Lung (tissue), 12 donors: Measurements from ENCODE around the gene ZNF678. TPM values are rescaled to one million over a fixed set of nuclear protein-coding genes. Genes with fewer than 3 reads are reported as not detected.
"Not testable (repeated sequence)": the region's sequence is repeated elsewhere in the genome, so short reads cannot be mapped to it uniquely, and the experiment has no call there.

Source experiments
- ATAC-seq: fragments of 200-7000 bp; cut with Tn5 transposase; one replicate; pipeline ENCODE4 v1.9.1; 2020; ENCODE audit warnings: moderate number of reproducible peaks; ENCODE audit not compliant: insufficient read depth, low FRiP score
- DNase-seq, 3 donors: peaks; one replicate each; pipeline ENCODE4 v3.0.0-alpha.2; 2013 to 2017
- H3K27ac ChIP-seq, 2 donors: one replicate each; pipeline ENCODE4 v1.5.1; 2013; ENCODE audit warnings: mild to moderate bottlenecking in 2 of 2, moderate library complexity in 2 of 2, control low read depth in 1 of 2, inconsistent platforms in 1 of 2, low read depth in 1 of 2, low read length in 1 of 2
- H3K27me3 ChIP-seq, 3 donors: one replicate each; pipeline ENCODE4 v1.5.1; 2013; ENCODE audit warnings: low read length in 2 of 3; ENCODE audit not compliant: control insufficient read depth in 3 of 3, insufficient read depth in 3 of 3
- H3K36me3 ChIP-seq, 4 donors: one replicate each; pipeline ENCODE4 v1.5.1; 2013; ENCODE audit warnings: low read length in 4 of 4, mild to moderate bottlenecking in 1 of 4, moderate library complexity in 1 of 4; ENCODE audit not compliant: control insufficient read depth in 4 of 4, insufficient read depth in 4 of 4
- H3K4me1 ChIP-seq, 5 donors: one replicate each; pipeline ENCODE4 v1.5.1; 2013; ENCODE audit warnings: low read length in 5 of 5, mild to moderate bottlenecking in 2 of 5, moderate library complexity in 1 of 5; ENCODE audit not compliant: control insufficient read depth in 5 of 5, insufficient read depth in 5 of 5
- H3K4me3 ChIP-seq: one replicate; pipeline ENCODE4 v1.5.1; 2013; ENCODE audit warnings: mild to moderate bottlenecking, control low read depth, moderate library complexity
- H3K9ac ChIP-seq, 2 donors: one replicate each; pipeline ENCODE4 v1.5.1; 2013; ENCODE audit warnings: low read length in 2 of 2, control low read depth in 1 of 2; ENCODE audit not compliant: insufficient read depth in 1 of 2
- H3K9me3 ChIP-seq, 4 donors: one replicate each; pipeline ENCODE4 v1.5.1; 2013; ENCODE audit warnings: low read length in 3 of 4, mild to moderate bottlenecking in 1 of 4, moderate library complexity in 1 of 4; ENCODE audit not compliant: control insufficient read depth in 4 of 4, insufficient read depth in 3 of 4
- WGBS, 2 donors: extraction: QIAGEN DNeasy Blood & Tissue Kit; methylation state at CpG; one replicate each; pipeline ENCODE4 v1.1.7; 2013; 5-methylcytosine and 5-hydroxymethylcytosine counted together
- polyA plus RNA-seq, 2 donors: library from polyadenylated mRNA; stranded (reverse); fragments of 200-250 nt; gene quantifications; one replicate each; pipeline ENCODE4 v1.2.1, GENCODE V29; 2013
- total RNA-seq, 2 donors: library from RNA; depleted of rRNA in 1 of 2; stranded (reverse); fragments of >200 nt in 1 of 2; gene quantifications; one replicate each; pipeline ENCODE4 v1.2.1, GENCODE V29; 2014 to 2021
- TF ChIP-seq, protein P1 (sequence below): IDR thresholded peaks from 2 replicates; pipeline ENCODE4 v1.5.1; 2012; ENCODE audit warnings: mild to moderate bottlenecking; ENCODE audit errors: control extremely low read depth, extremely low read depth
- donor health status: control.
- donor health status: control.
- donor health status: Bipolar disorder and iron deficiency.
- donor health status: healthy.
- donor health status: DM: yes; HTN: yes; CAD: no.

The ZNF678 gene
- total and polyA plus RNA-seq, 4 donors = 1.8 to 50.7 (median 4.7) TPM

DNA sequence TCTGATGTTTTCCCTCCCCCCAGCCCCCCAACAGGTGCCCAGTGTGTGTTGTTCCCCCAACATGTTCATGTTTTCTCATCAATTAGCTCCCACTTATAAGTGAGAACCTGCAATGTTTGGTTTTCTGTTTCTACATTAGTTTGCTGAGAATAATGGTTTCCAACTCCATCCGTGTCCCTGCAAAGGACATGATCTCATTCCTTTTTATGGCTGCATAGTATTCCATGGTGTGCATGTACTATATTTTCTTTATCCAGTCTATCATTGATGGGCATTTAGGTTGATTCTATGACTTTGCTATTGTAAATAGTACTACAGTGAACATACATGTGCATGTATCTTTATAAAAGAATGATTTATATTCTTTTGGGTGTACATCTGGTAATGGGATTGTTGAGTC lies 24.6 kb downstream of the ZNF678 start:
- H3K9ac ChIP-seq = no peak overlapping the region
- TF ChIP-seq, protein P1, sequence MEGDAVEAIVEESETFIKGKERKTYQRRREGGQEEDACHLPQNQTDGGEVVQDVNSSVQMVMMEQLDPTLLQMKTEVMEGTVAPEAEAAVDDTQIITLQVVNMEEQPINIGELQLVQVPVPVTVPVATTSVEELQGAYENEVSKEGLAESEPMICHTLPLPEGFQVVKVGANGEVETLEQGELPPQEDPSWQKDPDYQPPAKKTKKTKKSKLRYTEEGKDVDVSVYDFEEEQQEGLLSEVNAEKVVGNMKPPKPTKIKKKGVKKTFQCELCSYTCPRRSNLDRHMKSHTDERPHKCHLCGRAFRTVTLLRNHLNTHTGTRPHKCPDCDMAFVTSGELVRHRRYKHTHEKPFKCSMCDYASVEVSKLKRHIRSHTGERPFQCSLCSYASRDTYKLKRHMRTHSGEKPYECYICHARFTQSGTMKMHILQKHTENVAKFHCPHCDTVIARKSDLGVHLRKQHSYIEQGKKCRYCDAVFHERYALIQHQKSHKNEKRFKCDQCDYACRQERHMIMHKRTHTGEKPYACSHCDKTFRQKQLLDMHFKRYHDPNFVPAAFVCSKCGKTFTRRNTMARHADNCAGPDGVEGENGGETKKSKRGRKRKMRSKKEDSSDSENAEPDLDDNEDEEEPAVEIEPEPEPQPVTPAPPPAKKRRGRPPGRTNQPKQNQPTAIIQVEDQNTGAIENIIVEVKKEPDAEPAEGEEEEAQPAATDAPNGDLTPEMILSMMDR = no peak
- WGBS, 2 donors = 95 to 97% methylated on average over 1 of the region's 1 CpG
- DNase-seq (no peak), ATAC-seq (no peak)
- H3K4me3 ChIP-seq = no peak overlapping the region
- peaks cover 0 to 26% (median 5%) of the 10 kb centered on the region in 4 donors for H3K36me3 ChIP-seq
- H3K27me3 ChIP-seq = no peaks in the 10 kb centered on the region
- H3K4me1 ChIP-seq = no peaks in the 10 kb centered on the region
- H3K9me3 ChIP-seq = peaks cover 0 to 23% (median 11%) of the 10 kb centered on the region in 4 donors
- no peak overlapping the region for H3K27ac ChIP-seq

DNA sequence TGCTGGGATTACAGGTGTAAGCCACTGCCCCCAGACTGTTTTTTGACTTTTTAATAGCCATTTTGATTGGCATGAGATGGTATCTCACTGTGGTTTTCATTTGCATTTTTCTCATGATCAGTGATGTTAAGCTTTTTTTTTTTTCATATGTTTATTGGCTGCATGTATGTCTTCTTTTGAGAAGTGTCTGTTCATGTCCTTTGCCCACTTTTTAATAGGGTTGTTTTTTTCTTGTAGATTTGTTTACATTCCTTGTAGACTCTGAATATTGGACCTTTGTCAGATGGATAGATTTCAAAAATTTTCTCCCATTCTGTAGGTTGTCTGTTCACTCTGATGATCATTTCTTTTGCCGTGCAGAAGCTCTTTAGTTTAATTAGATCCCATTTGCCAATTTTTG lies 25.4 kb downstream of the ZNF678 start:
- H3K9me3 ChIP-seq = peaks cover 0 to 23% (median 12%) of the 10 kb centered on the region in 4 donors
- whole genome bisulfite sequencing, 2 donors = 89 to 97% methylated on average over 1 of the region's 1 CpG

DNA sequence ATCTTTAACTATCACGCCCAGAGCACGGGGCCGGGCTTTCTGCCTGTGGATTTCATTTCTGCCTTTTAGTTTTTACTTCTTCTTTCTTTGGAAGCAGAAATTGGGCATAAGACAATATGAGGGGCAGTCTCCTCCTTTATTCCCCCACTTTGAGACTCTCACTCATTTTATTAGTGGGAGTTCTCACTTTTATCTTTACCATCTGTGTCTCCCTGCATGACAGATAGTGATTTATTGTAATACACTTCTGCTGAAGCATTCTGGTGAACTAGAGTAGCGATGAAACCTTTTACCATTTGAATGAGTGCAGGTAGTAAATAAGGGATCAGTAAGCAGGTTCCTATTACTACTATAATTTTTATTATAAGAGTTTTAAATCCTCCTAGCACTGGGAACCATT lies 26.4 kb downstream of the ZNF678 start:
- Histone ChIP-seq H3K9me3 (peaks cover 0 to 23% (median 11%) of the 10 kb centered on the region in 4 donors), H3K36me3 (peaks cover 0 to 22% (median 5%) of the 10 kb centered on the region in 4 donors)
- H3K27ac ChIP-seq, H3K9ac ChIP-seq, H3K27me3 ChIP-seq, ATAC-seq, DNase-seq, H3K4me1 ChIP-seq, H3K4me3 ChIP-seq: not testable (repeated sequence)
- 97 to 98% methylated on average over 4 of the region's 4 CpGs for WGBS, 2 donors

More for the DNA sequence above, 25.4 kb downstream of the ZNF678 start:
- H3K4me1 ChIP-seq, DNase-seq, ATAC-seq, H3K27me3 ChIP-seq, H3K4me3 ChIP-seq, H3K9ac ChIP-seq, H3K27ac ChIP-seq: not testable (repeated sequence)
- H3K36me3 ChIP-seq = peaks cover 0 to 26% (median 6%) of the 10 kb centered on the region in 4 donors

DNA sequence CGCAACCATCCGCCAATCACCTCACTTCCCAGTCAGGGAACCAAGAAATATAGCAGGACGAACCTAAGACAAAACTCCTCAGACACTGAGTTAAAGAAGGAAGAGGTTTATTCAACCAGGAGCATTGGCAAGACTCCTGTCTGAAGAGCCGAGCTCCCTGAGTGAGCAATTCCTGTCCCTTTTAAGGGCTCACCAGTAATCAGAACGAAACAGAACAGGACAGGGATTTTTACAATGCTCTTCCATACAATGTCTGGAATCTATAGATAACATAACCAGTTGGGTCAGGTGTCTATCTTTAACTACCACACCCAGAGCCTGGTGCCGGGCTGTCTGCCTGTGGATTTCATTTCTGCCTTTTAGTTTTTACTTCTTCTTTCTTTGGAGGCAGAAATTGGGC lies 32.9 kb downstream of the ZNF678 start:
- H3K4me1 ChIP-seq, H3K27me3 ChIP-seq, DNase-seq, ATAC-seq, H3K27ac ChIP-seq, H3K4me3 ChIP-seq, H3K9ac ChIP-seq: not testable (repeated sequence)
- Histone ChIP-seq H3K36me3 (peaks cover 0 to 20% (median 1%) of the 10 kb centered on the region in 4 donors), H3K9me3 (peaks cover 0 to 19% (median 11%) of the 10 kb centered on the region in 4 donors)
- WGBS, 2 donors = 90 to 98% methylated on average over 6 of the region's 6 CpGs

DNA sequence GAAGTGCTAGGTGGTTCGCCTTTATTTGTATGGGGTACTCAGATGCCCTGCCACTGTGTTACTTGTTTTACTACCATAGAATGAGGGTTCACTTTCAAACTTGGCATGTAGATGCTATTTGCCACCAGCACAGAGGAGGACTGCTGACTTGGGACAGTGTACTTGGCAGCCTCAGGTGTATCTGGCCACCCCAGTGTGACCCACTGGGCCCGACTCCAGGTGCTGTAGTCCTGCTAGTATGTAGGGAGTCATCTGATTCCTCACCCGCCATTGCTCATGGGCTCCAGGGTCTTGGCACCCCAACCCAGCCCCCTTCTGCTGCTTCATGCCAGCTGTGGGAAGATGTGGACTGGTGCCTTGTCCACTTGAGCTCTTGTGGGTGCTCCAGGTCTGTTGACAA lies 40.0 kb downstream of the ZNF678 start:
- WGBS, 2 donors = 97% methylated on average over 3 of the region's 3 CpGs
- Histone ChIP-seq H3K9me3 (peaks cover 1 to 16% (median 9%) of the 10 kb centered on the region in 4 donors), H3K27ac (no peak overlapping the region), H3K4me1 (peaks cover 0 to 3% (median 0%) of the 10 kb centered on the region in 5 donors), H3K4me3 (no peak overlapping the region), H3K9ac (no peak overlapping the region), H3K36me3 (peaks cover 0 to 11% (median 2%) of the 10 kb centered on the region in 4 donors), H3K27me3 (no peaks in the 10 kb centered on the region)
- ATAC-seq (no peak), DNase-seq (no peak)
- TF ChIP-seq, protein P1 = no peak
